ENCODE data around the gene OPA3.

DNA sequence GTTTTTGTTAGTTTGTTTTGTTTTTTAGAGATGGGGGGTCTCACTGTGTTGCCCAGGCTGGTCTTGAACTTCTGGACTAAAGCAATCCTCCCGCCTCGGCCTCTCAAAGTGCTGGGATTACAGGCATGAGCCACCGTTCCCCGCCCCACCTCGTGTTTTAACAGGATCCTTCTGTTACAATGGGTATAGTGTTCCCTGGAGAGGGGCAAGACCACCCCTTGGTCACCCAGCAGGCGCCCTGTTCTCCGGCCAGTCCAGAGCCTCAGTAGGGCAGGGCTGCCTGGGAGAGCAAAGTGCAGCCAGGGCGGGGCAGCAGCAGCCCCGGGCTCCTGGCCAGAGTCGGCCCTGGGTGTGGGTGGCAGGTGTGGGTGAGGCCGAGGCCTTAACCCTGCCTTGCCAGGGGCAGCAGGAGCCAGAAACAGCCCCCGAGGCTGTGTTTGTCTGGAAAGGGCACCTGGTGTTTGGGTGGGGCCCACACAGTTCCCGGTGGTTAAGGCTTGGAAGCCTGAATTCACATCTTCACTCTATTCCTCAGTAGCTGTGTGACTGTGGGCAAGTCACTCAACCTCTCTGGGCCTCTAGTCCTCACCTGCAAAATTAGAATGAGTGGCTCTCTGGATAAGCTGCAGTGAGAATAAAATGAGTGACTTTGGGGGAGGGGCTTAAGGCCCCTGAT, 70.1 kb downstream of the OPA3 start:
- TF ChIP-seq, protein P1, sequence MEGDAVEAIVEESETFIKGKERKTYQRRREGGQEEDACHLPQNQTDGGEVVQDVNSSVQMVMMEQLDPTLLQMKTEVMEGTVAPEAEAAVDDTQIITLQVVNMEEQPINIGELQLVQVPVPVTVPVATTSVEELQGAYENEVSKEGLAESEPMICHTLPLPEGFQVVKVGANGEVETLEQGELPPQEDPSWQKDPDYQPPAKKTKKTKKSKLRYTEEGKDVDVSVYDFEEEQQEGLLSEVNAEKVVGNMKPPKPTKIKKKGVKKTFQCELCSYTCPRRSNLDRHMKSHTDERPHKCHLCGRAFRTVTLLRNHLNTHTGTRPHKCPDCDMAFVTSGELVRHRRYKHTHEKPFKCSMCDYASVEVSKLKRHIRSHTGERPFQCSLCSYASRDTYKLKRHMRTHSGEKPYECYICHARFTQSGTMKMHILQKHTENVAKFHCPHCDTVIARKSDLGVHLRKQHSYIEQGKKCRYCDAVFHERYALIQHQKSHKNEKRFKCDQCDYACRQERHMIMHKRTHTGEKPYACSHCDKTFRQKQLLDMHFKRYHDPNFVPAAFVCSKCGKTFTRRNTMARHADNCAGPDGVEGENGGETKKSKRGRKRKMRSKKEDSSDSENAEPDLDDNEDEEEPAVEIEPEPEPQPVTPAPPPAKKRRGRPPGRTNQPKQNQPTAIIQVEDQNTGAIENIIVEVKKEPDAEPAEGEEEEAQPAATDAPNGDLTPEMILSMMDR (optimal IDR thresholded peaks at IDR 0.05 in 1 of 3, IDR thresholded peaks at IDR 0.05 in 1 of 3, conservative IDR thresholded peaks at IDR 0.05 in 1 of 3; ENCODE audit: extremely low read depth in 1 of 3, insufficient read depth in 2 of 3, low read length in 3 of 3): no peak
- TF ChIP-seq EZH2 (IDR thresholded peaks at IDR 0.05; ENCODE audit: low read length): no peak

Measured in keratinocyte (primary cell).